Right atrium auricular region (tissue), 2 donors: Measurements from ENCODE around the gene USP11. TPM values are rescaled to one million over a fixed set of nuclear protein-coding genes. Genes with fewer than 3 reads are reported as not detected.
"Not testable (repeated sequence)": the region's sequence is repeated elsewhere in the genome, so short reads cannot be mapped to it uniquely, and the experiment has no call there.

Experiments used
- DNase-seq: peaks from one replicate; pipeline ENCODE4 v3.0.0-alpha.2; 2019; ENCODE audit warnings: low spot score
- H3K27ac ChIP-seq, 2 donors: fragments of 200-600 bp; sonication (generic); 1 replicate in 1 of 2; 2 replicates in 1 of 2; pipeline ENCODE4 v1.5.1; 2016 to 2019
- H3K27me3 ChIP-seq, 2 donors: fragments of 200-600 bp; sonication (generic); one replicate each; pipeline versions ENCODE4 v1.5.1 to v1.6.0; 2017 to 2019
- H3K36me3 ChIP-seq: fragments of 200-600 bp; sonication (generic); one replicate; pipeline ENCODE4 v1.5.1; 2016
- H3K4me1 ChIP-seq, 2 donors: fragments of 200-600 bp; sonication (generic); one replicate each; pipeline versions ENCODE4 v1.5.1 to v1.6.0; 2017 to 2019
- H3K4me3 ChIP-seq, 2 donors: fragments of 200-600 bp; sonication (generic); 1 replicate in 1 of 2; 2 replicates in 1 of 2; pipeline ENCODE4 v1.5.1; 2017 to 2019; ENCODE audit warnings: mild to moderate bottlenecking in 1 of 2, moderate library complexity in 1 of 2
- H3K9me3 ChIP-seq, 2 donors: fragments of 200-600 bp; sonication (generic); one replicate each; pipeline ENCODE4 v1.5.1; 2019
- CTCF ChIP-seq, 2 donors: fragments of 200-600 bp; sonication (generic); IDR thresholded peaks; one replicate each; pipeline ENCODE4 v1.5.1; 2019; ENCODE audit warnings: antibody characterized with exemption in 2 of 2
- total RNA-seq, 2 donors: library from RNA; depleted of rRNA; stranded (reverse); fragments of >200 nt; gene quantifications; one replicate each; pipeline ENCODE4 v1.1.0, GENCODE V29; 2016

Gene USP11
- total RNA-seq, 2 donors from 2014 or later = 35.2 to 63.6 TPM

GRCh38 chrX:47283015-47283771 lies 50.4 kb downstream of the USP11 start:
- no peak for TF ChIP-seq CTCF (IDR thresholded peaks at IDR 0.05)
- Histone ChIP-seq H3K27me3 (no peaks in the 10 kb centered on the region), H3K27ac (no peak overlapping the region), H3K9me3 (no peaks in the 10 kb centered on the region), H3K4me1 (no peaks in the 10 kb centered on the region), H3K4me3 (no peak overlapping the region), H3K36me3 (no peaks in the 10 kb centered on the region)
- no peak for DNase-seq

GRCh38 chrX:47284616-47285015 lies 51.8 kb downstream of the USP11 start:
- not testable (repeated sequence) for H3K4me3 ChIP-seq, H3K27ac ChIP-seq, H3K9me3 ChIP-seq, H3K27me3 ChIP-seq, H3K36me3 ChIP-seq, H3K4me1 ChIP-seq, DNase-seq

- H3K36me3 ChIP-seq = no peaks in the 10 kb centered on the region
- H3K27me3 ChIP-seq = no peaks in the 10 kb centered on the region
- no peak for DNase-seq
- H3K9me3 ChIP-seq = no peaks in the 10 kb centered on the region
- H3K4me1 ChIP-seq = no peaks in the 10 kb centered on the region
- no peak for TF ChIP-seq CTCF (IDR thresholded peaks at IDR 0.05)
- no peak overlapping the region for H3K27ac ChIP-seq
- no peak overlapping the region for H3K4me3 ChIP-seq
Observed at GRCh38 chrX:47285836-47286320, 53.1 kb downstream of the USP11 start.

GRCh38 chrX:47293106-47293505 lies 60.3 kb downstream of the USP11 start:
- H3K27ac ChIP-seq = no peak overlapping the region
- H3K9me3 ChIP-seq = peaks cover 0 to 23% of the 10 kb centered on the region in 2 donors
- DNase-seq = no peak
- no peaks in the 10 kb centered on the region for H3K4me1 ChIP-seq
- H3K36me3 ChIP-seq = no peaks in the 10 kb centered on the region
- H3K4me3 ChIP-seq = no peak overlapping the region
- no peaks in the 10 kb centered on the region for H3K27me3 ChIP-seq
- no peak for TF ChIP-seq CTCF (IDR thresholded peaks at IDR 0.05)

GRCh38 chrX:47296766-47297365 lies 64.1 kb downstream of the USP11 start:
- no peak for DNase-seq
- no peak for TF ChIP-seq CTCF (IDR thresholded peaks at IDR 0.05)
- no peak overlapping the region for H3K27ac ChIP-seq

GRCh38 chrX:47297874-47298273 lies 65.1 kb downstream of the USP11 start:
- Histone ChIP-seq H3K27me3 (no peaks in the 10 kb centered on the region), H3K4me3 (no peak overlapping the region), H3K27ac (no peak overlapping the region), H3K9me3 (peaks cover 0 to 23% of the 10 kb centered on the region in 2 donors), H3K36me3 (no peaks in the 10 kb centered on the region), H3K4me1 (no peaks in the 10 kb centered on the region)
- no peak for DNase-seq
- no peak for TF ChIP-seq CTCF (IDR thresholded peaks at IDR 0.05)

More at GRCh38 chrX:47296766-47297365, 64.1 kb downstream of the USP11 start:
- no peak overlapping the region for H3K4me3 ChIP-seq
- peaks cover 0 to 23% of the 10 kb centered on the region in 2 donors for H3K9me3 ChIP-seq
- H3K4me1 ChIP-seq = no peaks in the 10 kb centered on the region
- H3K27me3 ChIP-seq = no peaks in the 10 kb centered on the region
- H3K36me3 ChIP-seq = no peaks in the 10 kb centered on the region

Other genes with a start within 250 kb of the USP11 start
- 10 to 100 TPM in 1 of 2 donors, 1 to 10 TPM in 1; 7.3 to 14.1 TPM for gene RGN, start 154.6 kb upstream of the USP11 start, total RNA-seq
- gene NDUFB11, start 88.3 kb upstream of the USP11 start, total RNA-seq = 100 to 1,000 TPM; 113 to 120 TPM
- gene RBM10, start 87.8 kb upstream of the USP11 start, total RNA-seq = 10 to 100 TPM; 22.1 to 32.1 TPM
- gene UBA1, start 39.2 kb upstream of the USP11 start, total RNA-seq = 100 to 1,000 TPM; 102 to 136 TPM
- 100 to 1,000 TPM; 128 to 140 TPM for gene CDK16, start 14.3 kb upstream of the USP11 start, total RNA-seq
- gene ZNF157, start 137.6 kb downstream of the USP11 start, total RNA-seq = under 1 TPM in 1 of 2 donors, not detected in 1; 0.19 TPM